Immature natural killer cell (primary cell): Measurements from ENCODE around the gene MACROD2. TPM values are rescaled to one million over a fixed set of nuclear protein-coding genes. Genes with fewer than 3 reads are reported as not detected.

Source experiments
- DNase-seq, 3 donors: peaks; one replicate each; pipeline ENCODE4 v3.0.0; 2022; ENCODE audit warnings: mixed read lengths in 1 of 3
- H3K27ac Mint-ChIP-seq, 6 donors: one replicate each; pipeline ENCODE4 v1.8.0; 2020; ENCODE audit warnings: mixed read lengths in 6 of 6, mild to moderate bottlenecking in 5 of 6, inconsistent platforms in 4 of 6, moderate library complexity in 3 of 6
- H3K27me3 Mint-ChIP-seq, 3 donors: one replicate each; pipeline ENCODE4 v1.8.0; 2020 to 2021; ENCODE audit warnings: low read depth in 3 of 3, mild to moderate bottlenecking in 3 of 3, mixed read lengths in 3 of 3, moderate library complexity in 3 of 3, inconsistent platforms in 1 of 3
- H3K36me3 Mint-ChIP-seq, 3 donors: one replicate each; pipeline ENCODE4 v1.8.0; 2020; ENCODE audit warnings: mixed read lengths in 3 of 3, inconsistent platforms in 2 of 3, mild to moderate bottlenecking in 2 of 3
- H3K4me1 Mint-ChIP-seq, 2 donors: one replicate each; pipeline ENCODE4 v1.8.0; 2020; ENCODE audit warnings: inconsistent platforms in 2 of 2, mild to moderate bottlenecking in 2 of 2, mixed read lengths in 2 of 2, moderate library complexity in 1 of 2
- H3K4me3 Mint-ChIP-seq, 5 donors: one replicate each; pipeline ENCODE4 v1.8.0; 2020; ENCODE audit warnings: mild to moderate bottlenecking in 5 of 5, mixed read lengths in 5 of 5, inconsistent platforms in 3 of 5, moderate library complexity in 3 of 5
- H3K9me3 Mint-ChIP-seq, 6 donors: one replicate each; pipeline ENCODE4 v1.8.0; 2020; ENCODE audit warnings: mild to moderate bottlenecking in 6 of 6, mixed read lengths in 6 of 6, inconsistent platforms in 4 of 6, moderate library complexity in 3 of 6
- polyA plus RNA-seq, 3 donors: library from polyadenylated mRNA; unstranded; fragments of 300-500 nt; fragmentation: Illumina TruSeq; gene quantifications; one replicate each; pipeline ENCODE4 v1.2.3, GENCODE V29; 2021

Gene MACROD2
- polyA plus RNA-seq, 3 donors from 2014 or later = not detected

- H3K36me3 Mint-ChIP-seq = peaks cover 0 to 3% (median 0%) of the 10 kb centered on the region in 3 donors
- no peak overlapping the region for H3K27ac Mint-ChIP-seq
- no peaks in the 10 kb centered on the region for H3K27me3 Mint-ChIP-seq
- H3K4me1 Mint-ChIP-seq = no peaks in the 10 kb centered on the region
- DNase-seq = no peak
- peaks cover 6 to 38% (median 8%) of the 10 kb centered on the region in 6 donors for H3K9me3 Mint-ChIP-seq
- no peak overlapping the region for H3K4me3 Mint-ChIP-seq
These were observed 316.7 kb downstream of the MACROD2 start for GRCh38 chr20:14312001-14312400.

GRCh38 chr20:14313341-14314020 is 318.2 kb downstream of the MACROD2 start:
- Mint-ChIP-seq H3K9me3 (peaks cover 6 to 41% (median 12%) of the 10 kb centered on the region in 6 donors), H3K4me1 (no peaks in the 10 kb centered on the region), H3K27ac (no peak overlapping the region), H3K4me3 (no peak overlapping the region), H3K36me3 (peaks cover 0 to 2% (median 0%) of the 10 kb centered on the region in 3 donors), H3K27me3 (no peaks in the 10 kb centered on the region)
- DNase-seq = no peak

GRCh38 chr20:14319704-14320103 is 324.4 kb downstream of the MACROD2 start:
- peaks cover 0 to 7% (median 0%) of the 10 kb centered on the region in 3 donors for H3K36me3 Mint-ChIP-seq
- no peaks in the 10 kb centered on the region for H3K4me1 Mint-ChIP-seq
- H3K4me3 Mint-ChIP-seq = no peak overlapping the region
- peaks cover 4 to 49% (median 17%) of the 10 kb centered on the region in 6 donors for H3K9me3 Mint-ChIP-seq
- no peak for DNase-seq
- H3K27me3 Mint-ChIP-seq = no peaks in the 10 kb centered on the region
- no peak overlapping the region for H3K27ac Mint-ChIP-seq

- peaks cover 0 to 40% (median 8%) of the 10 kb centered on the region in 6 donors for H3K9me3 Mint-ChIP-seq
- no peaks in the 10 kb centered on the region for H3K4me1 Mint-ChIP-seq
- no peak for DNase-seq
- H3K27ac Mint-ChIP-seq = no peak overlapping the region
- H3K36me3 Mint-ChIP-seq = no peaks in the 10 kb centered on the region
- H3K4me3 Mint-ChIP-seq = no peak overlapping the region
- no peaks in the 10 kb centered on the region for H3K27me3 Mint-ChIP-seq
These were observed 336.3 kb downstream of the MACROD2 start for GRCh38 chr20:14331646-14332045.

- no peak overlapping the region for H3K4me3 Mint-ChIP-seq
- no peak overlapping the region for H3K27ac Mint-ChIP-seq
- H3K9me3 Mint-ChIP-seq = peaks cover 0 to 42% (median 8%) of the 10 kb centered on the region in 6 donors
- H3K36me3 Mint-ChIP-seq = no peaks in the 10 kb centered on the region
- H3K27me3 Mint-ChIP-seq = no peaks in the 10 kb centered on the region
- H3K4me1 Mint-ChIP-seq = no peaks in the 10 kb centered on the region
- no peak for DNase-seq
These were observed 337.6 kb downstream of the MACROD2 start for GRCh38 chr20:14332866-14333265.

GRCh38 chr20:14333721-14334120 is 338.4 kb downstream of the MACROD2 start:
- no peak for DNase-seq
- no peaks in the 10 kb centered on the region for H3K36me3 Mint-ChIP-seq
- H3K27ac Mint-ChIP-seq = no peak overlapping the region
- peaks cover 0 to 37% (median 5%) of the 10 kb centered on the region in 6 donors for H3K9me3 Mint-ChIP-seq
- no peaks in the 10 kb centered on the region for H3K4me1 Mint-ChIP-seq
- H3K4me3 Mint-ChIP-seq = no peak overlapping the region
- H3K27me3 Mint-ChIP-seq = no peaks in the 10 kb centered on the region

- Mint-ChIP-seq H3K27me3 (no peaks in the 10 kb centered on the region), H3K4me3 (no peak overlapping the region), H3K36me3 (no peaks in the 10 kb centered on the region), H3K27ac (no peak overlapping the region), H3K4me1 (no peaks in the 10 kb centered on the region), H3K9me3 (peaks cover 0 to 38% (median 5%) of the 10 kb centered on the region in 6 donors)
- no peak for DNase-seq
These were observed 339.1 kb downstream of the MACROD2 start for GRCh38 chr20:14334306-14334930.

- Mint-ChIP-seq H3K9me3 (peaks cover 0 to 43% (median 6%) of the 10 kb centered on the region in 6 donors), H3K4me1 (no peaks in the 10 kb centered on the region), H3K27ac (no peak overlapping the region), H3K27me3 (no peaks in the 10 kb centered on the region), H3K4me3 (no peak overlapping the region), H3K36me3 (no peaks in the 10 kb centered on the region)
- DNase-seq = no peak
These were observed 339.7 kb downstream of the MACROD2 start for GRCh38 chr20:14335052-14335451.

- H3K4me3 Mint-ChIP-seq = no peak overlapping the region
- H3K36me3 Mint-ChIP-seq = no peaks in the 10 kb centered on the region
- no peaks in the 10 kb centered on the region for H3K27me3 Mint-ChIP-seq
- no peak for DNase-seq
- H3K4me1 Mint-ChIP-seq = no peaks in the 10 kb centered on the region
- H3K9me3 Mint-ChIP-seq = peaks cover 0 to 42% (median 10%) of the 10 kb centered on the region in 6 donors
- no peak overlapping the region for H3K27ac Mint-ChIP-seq
These were observed 341.4 kb downstream of the MACROD2 start for GRCh38 chr20:14336686-14337085.

- Mint-ChIP-seq H3K4me1 (no peaks in the 10 kb centered on the region), H3K4me3 (no peak within 1 kb of the TSS), H3K27ac (no peak within 1 kb of the TSS), H3K9me3 (peaks cover 0 to 48% (median 11%) of the 10 kb centered on the region in 6 donors), H3K27me3 (no peaks in the 10 kb centered on the region), H3K36me3 (no peaks in the 10 kb centered on the region)
- DNase-seq = no peak
These were observed 342.3 kb downstream of the MACROD2 start, which contains the start of gene FLRT3 for GRCh38 chr20:14337400-14338171. TSS of gene FLRT3 (minus strand) at chr20:14337612. CDS start at chr20:14327506, 10,106 bp downstream.

- Mint-ChIP-seq H3K4me1 (no peaks in the 10 kb centered on the region), H3K27ac (no peak overlapping the region), H3K9me3 (peaks cover 8 to 52% (median 12%) of the 10 kb centered on the region in 6 donors), H3K27me3 (peaks cover 0 to 1% (median 0%) of the 10 kb centered on the region in 3 donors), H3K36me3 (no peaks in the 10 kb centered on the region), H3K4me3 (no peak overlapping the region)
- no peak for DNase-seq
These were observed 346.5 kb downstream of the MACROD2 start for GRCh38 chr20:14341801-14342200.

GRCh38 chr20:14342918-14343317 is 347.6 kb downstream of the MACROD2 start:
- Mint-ChIP-seq H3K27ac (no peak overlapping the region), H3K36me3 (no peaks in the 10 kb centered on the region), H3K27me3 (peaks cover 0 to 1% (median 0%) of the 10 kb centered on the region in 3 donors), H3K4me3 (no peak overlapping the region), H3K4me1 (no peaks in the 10 kb centered on the region), H3K9me3 (peaks cover 10 to 50% (median 17%) of the 10 kb centered on the region in 6 donors)
- no peak for DNase-seq

- no peaks in the 10 kb centered on the region for H3K4me1 Mint-ChIP-seq
- no peaks in the 10 kb centered on the region for H3K36me3 Mint-ChIP-seq
- H3K9me3 Mint-ChIP-seq = peaks cover 10 to 50% (median 17%) of the 10 kb centered on the region in 6 donors
These were observed 348.3 kb downstream of the MACROD2 start for GRCh38 chr20:14343491-14344065.

More at GRCh38 chr20:14343491-14344065, 348.3 kb downstream of the MACROD2 start:
- Mint-ChIP-seq H3K4me3 (no peak overlapping the region), H3K27ac (no peak overlapping the region), H3K27me3 (peaks cover 0 to 1% (median 0%) of the 10 kb centered on the region in 3 donors)
- DNase-seq = no peak
